ENCODE measurements around the gene CCDC83.
"Not testable (repeated sequence)": the region's sequence is repeated elsewhere in the genome, so short reads cannot be mapped to it uniquely, and the experiment has no call there.

The CCDC83 gene

GRCh38 chr11:85886089-85887056 lies 31.2 kb downstream of the CCDC83 start:
- no peak for DNase-seq (ENCODE audit: low read depth in 2 of 2)

- DNase-seq (ENCODE audit: low read depth in 2 of 2), result no peak
These were observed 33.9 kb downstream of the CCDC83 start for GRCh38 chr11:85889108-85889507.

- DNase-seq (ENCODE audit: low read depth in 2 of 2), result no peak
These were observed 34.7 kb downstream of the CCDC83 start for GRCh38 chr11:85889676-85890579.

GRCh38 chr11:85893395-85893794 lies 38.2 kb downstream of the CCDC83 start:
- DNase-seq (ENCODE audit: low read depth in 2 of 2), result no peak

- no peak for DNase-seq (ENCODE audit: low read depth in 2 of 2)
These were observed 41.7 kb downstream of the CCDC83 start for GRCh38 chr11:85896876-85897275.

GRCh38 chr11:85898456-85898855 lies 43.3 kb downstream of the CCDC83 start:
- DNase-seq (ENCODE audit: low read depth in 2 of 2), result no peak

GRCh38 chr11:85902353-85902752 lies 47.2 kb downstream of the CCDC83 start:
- no peak for DNase-seq (ENCODE audit: low read depth in 2 of 2)

- no peak for DNase-seq (ENCODE audit: low read depth in 2 of 2)
These were observed 48.2 kb downstream of the CCDC83 start for GRCh38 chr11:85903406-85903805.

- DNase-seq (ENCODE audit: low read depth in 2 of 2), result no peak
These were observed 48.6 kb downstream of the CCDC83 start for GRCh38 chr11:85903811-85904210.

GRCh38 chr11:85912414-85912813 lies 57.2 kb downstream of the CCDC83 start:
- no peak for DNase-seq (ENCODE audit: low read depth in 2 of 2)

- DNase-seq (ENCODE audit: low read depth in 2 of 2), result no peak
These were observed 58.3 kb downstream of the CCDC83 start for GRCh38 chr11:85913513-85913912.

- no peak for DNase-seq (ENCODE audit: low read depth in 2 of 2)
These were observed 59.2 kb downstream of the CCDC83 start for GRCh38 chr11:85914425-85914824.

- DNase-seq (ENCODE audit: low read depth in 2 of 2), result no peak
These were observed 64.0 kb downstream of the CCDC83 start for GRCh38 chr11:85918910-85919794.

- DNase-seq (ENCODE audit: low read depth in 2 of 2), result no peak
These were observed 67.2 kb downstream of the CCDC83 start for GRCh38 chr11:85922367-85922766.

- DNase-seq (ENCODE audit: low read depth in 2 of 2), result no peak
These were observed 68.3 kb downstream of the CCDC83 start for GRCh38 chr11:85923455-85923854.

GRCh38 chr11:85926653-85927214 lies 71.6 kb downstream of the CCDC83 start:
- DNase-seq (ENCODE audit: low read depth in 2 of 2), result not testable (repeated sequence)

- no peak for DNase-seq (ENCODE audit: low read depth in 2 of 2)
These were observed 75.7 kb downstream of the CCDC83 start for GRCh38 chr11:85930879-85931366.

- DNase-seq (ENCODE audit: low read depth in 2 of 2), result no peak
These were observed 79.5 kb downstream of the CCDC83 start for GRCh38 chr11:85934596-85935169.

GRCh38 chr11:85935751-85936150 lies 80.6 kb downstream of the CCDC83 start:
- DNase-seq (ENCODE audit: low read depth in 2 of 2), result no peak

GRCh38 chr11:85937835-85938234 lies 82.7 kb downstream of the CCDC83 start:
- no peak for DNase-seq (ENCODE audit: low read depth in 2 of 2)
